B cell (primary cell): ENCODE measurements around the gene CAMTA1. TPM values are rescaled to one million over a fixed set of nuclear protein-coding genes. Genes with fewer than 3 reads are reported as not detected.

ENCODE experiments used
- ATAC-seq: fragments of 200-7000 bp; cut with Tn5 transposase; one replicate; pipeline ENCODE4 v1.10.0; 2021; ENCODE audit warnings: low read depth, mild to moderate bottlenecking, moderate number of reproducible peaks, moderate library complexity
- CTCF ChIA-PET: fragments of 350-600 bp; sonication (Branson Sonifier 250); formaldehyde crosslinking; loops from one replicate; lab custom pipeline; 2021; ENCODE audit warnings: antibody characterized with exemption, inconsistent platforms; lab: Charles Lee
- POLR2A ChIA-PET: fragments of 350-600 bp; sonication (Branson Sonifier 250); formaldehyde crosslinking; loops from one replicate; lab custom pipeline; 2021; ENCODE audit warnings: antibody characterized with exemption; lab: Charles Lee
- DNase-seq: peaks from one replicate; pipeline ENCODE4 v3.0.0; 2013
- H2AFZ ChIP-seq: 2 replicates; pipeline ENCODE4 v1.6.1; 2012; ENCODE audit warnings: mild to moderate bottlenecking, low read depth, low read length; ENCODE audit not compliant: insufficient read depth, poor library complexity, severe bottlenecking
- H3K27ac ChIP-seq, 2 donors: 1 replicate in 1 of 2; 2 replicates in 1 of 2; pipeline ENCODE4 v1.5.1; 2012 to 2013; ENCODE audit warnings: low read length in 2 of 2, mild to moderate bottlenecking in 2 of 2, moderate library complexity in 1 of 2
- H3K27me3 ChIP-seq, 4 experiments: fragments of 200-600 bp in 1 of 4; sonication (generic) in 1 of 4; replicated peaks in 1 of 4; 1 replicate in 2 of 4; 2 replicates in 2 of 4; pipeline versions ENCODE4 v1.6.1 to v1.7.0; 2013 to 2016; ENCODE audit warnings: low read length in 3 of 4, mild to moderate bottlenecking in 2 of 4, mixed read lengths in 1 of 4, moderate library complexity in 1 of 4; ENCODE audit not compliant: insufficient read depth in 4 of 4, control insufficient read depth in 3 of 4; ENCODE audit errors: control extremely low read depth in 1 of 4
- H3K36me3 ChIP-seq, 2 experiments: replicated peaks in 1 of 2; 1 replicate in 1 of 2; 2 replicates in 1 of 2; pipeline versions ENCODE4 v1.6.1 to v1.7.1; 2013; ENCODE audit warnings: low read length in 1 of 2; ENCODE audit not compliant: insufficient read depth in 2 of 2, control insufficient read depth in 1 of 2; ENCODE audit errors: control extremely low read depth in 1 of 2, extremely low read depth in 1 of 2
- H3K4me1 ChIP-seq, 2 donors: fragments of 200-600 bp in 1 of 2; sonication (generic) in 1 of 2; 1 replicate in 1 of 2; 2 replicates in 1 of 2; pipeline versions ENCODE4 v1.5.1 to v1.6.1; 2013 to 2017; ENCODE audit warnings: low read length in 2 of 2; ENCODE audit not compliant: control insufficient read depth in 2 of 2, insufficient read depth in 2 of 2
- H3K4me2 ChIP-seq: replicated peaks from 2 replicates; pipeline ENCODE3; 2012; ENCODE audit warnings: mild to moderate bottlenecking, low read depth, low read length; ENCODE audit not compliant: poor library complexity, severe bottlenecking
- H3K4me3 ChIP-seq, 5 experiments: fragments of 200-600 bp in 1 of 5; sonication (generic) in 1 of 5; 1 replicate in 3 of 5; 2 replicates in 2 of 5; pipeline versions ENCODE4 v1.5.1 to v1.7.0; 2011 to 2016; ENCODE audit warnings: low read length in 4 of 5, mild to moderate bottlenecking in 4 of 5, low read depth in 2 of 5, control low read depth in 1 of 5, moderate library complexity in 1 of 5; ENCODE audit not compliant: insufficient read depth in 1 of 5; ENCODE audit errors: control extremely low read depth in 1 of 5, extremely low read depth in 1 of 5
- H3K79me2 ChIP-seq: fragments of 200-600 bp; sonication (generic); one replicate; pipeline ENCODE4 v1.6.0; 2016; ENCODE audit warnings: low read length; ENCODE audit not compliant: control insufficient read depth, insufficient read depth
- H3K9ac ChIP-seq: fragments of 200-600 bp; sonication (generic); 2 replicates; pipeline ENCODE4 v1.6.1; 2017; ENCODE audit warnings: mild to moderate bottlenecking, low read length, moderate library complexity
- H3K9me3 ChIP-seq, 3 donors: one replicate each; pipeline versions ENCODE4 v1.6.1 to v1.7.1; 2013; ENCODE audit warnings: low read length in 2 of 3; ENCODE audit not compliant: control insufficient read depth in 2 of 3, insufficient read depth in 1 of 3; ENCODE audit errors: control extremely low read depth in 1 of 3
- H4K20me1 ChIP-seq: 2 replicates; pipeline ENCODE4 v1.6.0; 2012; ENCODE audit warnings: mild to moderate bottlenecking, low read length; ENCODE audit not compliant: insufficient read depth, control insufficient read depth, poor library complexity, severe bottlenecking
- H3K27ac Mint-ChIP-seq: one replicate; pipeline ENCODE4 v1.8.0; 2021; ENCODE audit warnings: mixed read lengths
- H3K27me3 Mint-ChIP-seq: one replicate; pipeline ENCODE4 v1.8.0; 2021; ENCODE audit warnings: mixed read lengths
- H3K4me1 Mint-ChIP-seq: one replicate; pipeline ENCODE4 v1.8.0; 2021; ENCODE audit warnings: mixed read lengths
- H3K4me3 Mint-ChIP-seq: one replicate; pipeline ENCODE4 v1.8.0; 2021; ENCODE audit warnings: mixed read lengths
- H3K9me3 Mint-ChIP-seq: one replicate; pipeline ENCODE4 v1.8.0; 2022; ENCODE audit warnings: mixed read lengths; ENCODE audit not compliant: insufficient read depth
- EZH2 ChIP-seq: IDR thresholded peaks from 2 replicates; pipeline ENCODE4 v1.6.1; 2012; ENCODE audit warnings: borderline replicate concordance, low read depth, mild to moderate bottlenecking, moderate library complexity, low read length; ENCODE audit not compliant: insufficient read depth, poor library complexity, severe bottlenecking
- WGBS: methylation state at CpG from one replicate; pipeline ENCODE4 v1.1.5; 2013; ENCODE audit warnings: missing lambda C conversion rate; ENCODE audit not compliant: insufficient coverage; 5-methylcytosine and 5-hydroxymethylcytosine counted together
- intact Hi-C: fragments of 100-400 bp; cut with micrococcal nuclease; formaldehyde crosslinking; loops from one replicate; pipeline ENCODE4 v1.10.0; 2022
- polyA plus RNA-seq: library from polyadenylated mRNA; depleted of rRNA; stranded (reverse); fragments of >200 nt; gene quantifications from 2 replicates; pipeline ENCODE4 v1.2.3, GENCODE V29; 2012
- total RNA-seq, 2 donors: library from RNA; stranded (reverse); fragments of 120-200 nt in 1 of 2; gene quantifications; 1 replicate in 1 of 2; 2 replicates in 1 of 2; pipeline versions ENCODE4 v1.2.3 to v1.2.4, GENCODE V29; 2013 to 2022
- TF ChIP-seq, protein P1 (sequence below): fragments of 200-600 bp; IDR thresholded peaks from one replicate; pipeline ENCODE4 v1.8.0; 2022; ENCODE audit warnings: antibody characterized with exemption, mild to moderate bottlenecking

The CAMTA1 gene
- total and polyA plus RNA-seq, 2 donors (not counting 1 experiment from before 2014, with no cell fraction given) = 42.2 to 45.7 TPM

DNA sequence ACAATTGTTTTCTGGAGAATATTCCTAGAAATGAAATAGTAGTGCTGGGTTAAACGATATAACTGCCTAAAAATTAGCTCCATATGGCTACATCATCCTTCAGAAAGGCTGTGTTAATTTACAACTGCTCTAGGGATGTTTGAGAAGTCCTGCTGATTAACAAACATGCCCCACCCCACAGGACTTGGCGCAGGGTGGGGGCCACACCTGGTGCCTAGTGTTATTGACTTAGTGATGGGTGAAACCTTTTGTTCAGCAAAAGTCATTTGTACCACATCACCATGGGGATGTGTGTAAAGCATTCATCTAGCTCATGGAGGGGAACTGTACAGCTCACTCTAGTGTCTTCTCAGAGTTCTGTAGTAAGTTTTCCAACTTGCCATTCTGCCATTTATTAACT lies 492.8 kb downstream of the CAMTA1 start:
- Mint-ChIP-seq H3K4me3 (no peak overlapping the region), H3K4me1 (no peaks in the 10 kb centered on the region), H3K9me3 (peaks cover 4% of the 10 kb centered on the region), H3K27ac (no peak overlapping the region), H3K27me3 (peaks cover 16% of the 10 kb centered on the region)
- Histone ChIP-seq H3K4me2 (no peak overlapping the region), H2AFZ (no peak overlapping the region), H3K4me1 (no peaks in the 10 kb centered on the region), H3K4me3 (no peak overlapping the region), H3K79me2 (no peaks in the 10 kb centered on the region), H4K20me1 (no peaks in the 10 kb centered on the region), H3K27ac (no peak overlapping the region), H3K9me3 (peaks cover 0 to 8% (median 0%) of the 10 kb centered on the region in 3 donors), H3K36me3 (no peaks in the 10 kb centered on the region), H3K9ac (no peak overlapping the region), H3K27me3 (peaks cover 0 to 3% (median 0%) of the 10 kb centered on the region in 4 experiments)
- no CpG with 5 or more reads among the region's 2 CpGs for WGBS
- no peak for TF ChIP-seq EZH2
- TF ChIP-seq, protein P1, sequence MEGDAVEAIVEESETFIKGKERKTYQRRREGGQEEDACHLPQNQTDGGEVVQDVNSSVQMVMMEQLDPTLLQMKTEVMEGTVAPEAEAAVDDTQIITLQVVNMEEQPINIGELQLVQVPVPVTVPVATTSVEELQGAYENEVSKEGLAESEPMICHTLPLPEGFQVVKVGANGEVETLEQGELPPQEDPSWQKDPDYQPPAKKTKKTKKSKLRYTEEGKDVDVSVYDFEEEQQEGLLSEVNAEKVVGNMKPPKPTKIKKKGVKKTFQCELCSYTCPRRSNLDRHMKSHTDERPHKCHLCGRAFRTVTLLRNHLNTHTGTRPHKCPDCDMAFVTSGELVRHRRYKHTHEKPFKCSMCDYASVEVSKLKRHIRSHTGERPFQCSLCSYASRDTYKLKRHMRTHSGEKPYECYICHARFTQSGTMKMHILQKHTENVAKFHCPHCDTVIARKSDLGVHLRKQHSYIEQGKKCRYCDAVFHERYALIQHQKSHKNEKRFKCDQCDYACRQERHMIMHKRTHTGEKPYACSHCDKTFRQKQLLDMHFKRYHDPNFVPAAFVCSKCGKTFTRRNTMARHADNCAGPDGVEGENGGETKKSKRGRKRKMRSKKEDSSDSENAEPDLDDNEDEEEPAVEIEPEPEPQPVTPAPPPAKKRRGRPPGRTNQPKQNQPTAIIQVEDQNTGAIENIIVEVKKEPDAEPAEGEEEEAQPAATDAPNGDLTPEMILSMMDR = no peak
- intact Hi-C loops = no loop called here
- DNase-seq = no peak
- ATAC-seq = no peak
- ChIA-PET CTCF (no interaction called here), POLR2A (no interaction called here)

DNA sequence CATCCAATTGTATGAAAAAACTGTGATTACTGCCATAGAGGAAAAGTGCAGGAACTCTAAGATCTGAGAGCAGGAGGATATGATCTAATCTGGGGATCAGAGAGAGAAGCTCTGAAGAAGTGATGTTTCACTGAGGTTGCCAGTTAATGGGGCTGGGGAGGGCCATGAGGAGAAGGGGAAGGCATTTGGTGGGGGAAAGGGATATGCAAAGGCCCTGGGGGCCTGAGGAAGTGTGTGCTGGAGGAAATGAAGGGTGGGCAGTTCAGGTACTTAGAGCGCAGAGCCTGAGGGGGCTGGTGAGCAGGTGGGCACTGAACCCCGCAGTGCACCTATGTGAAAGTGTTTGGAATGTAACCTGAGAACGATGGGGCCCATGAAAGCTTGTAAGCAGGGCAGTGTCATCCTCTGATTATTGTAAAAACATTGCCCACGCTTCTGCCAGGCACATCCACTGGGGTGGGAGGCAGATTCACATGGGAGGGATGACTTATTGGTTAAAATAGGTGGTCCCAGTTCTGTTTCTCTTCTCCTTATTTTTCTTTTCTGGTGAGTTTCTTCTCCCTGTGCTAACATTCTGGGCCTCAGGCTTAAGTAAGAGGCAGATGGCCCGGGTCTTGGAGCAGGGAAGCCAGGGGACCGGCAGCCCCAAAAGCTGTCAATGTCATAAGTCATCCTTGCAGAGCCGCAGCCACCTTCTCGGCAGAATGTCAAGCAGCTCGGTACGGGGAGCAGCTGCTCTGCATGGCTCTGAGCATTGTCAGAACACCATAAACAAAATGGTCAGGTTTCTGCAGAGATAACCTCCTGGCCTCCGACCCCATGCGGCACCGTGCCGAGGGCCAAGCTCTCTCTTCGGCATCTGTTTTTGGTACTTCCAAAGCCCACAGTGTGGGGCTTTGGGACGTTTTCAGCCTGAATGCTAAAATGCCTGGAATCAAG lies 493.8 kb downstream of the CAMTA1 start:
- Mint-ChIP-seq H3K4me3 (no peak overlapping the region), H3K27me3 (peaks cover 21% of the 10 kb centered on the region), H3K27ac (no peak overlapping the region), H3K9me3 (peaks cover 4% of the 10 kb centered on the region), H3K4me1 (no peaks in the 10 kb centered on the region)
- intact Hi-C loops = no loop called here
- H3K79me2 ChIP-seq = no peaks in the 10 kb centered on the region
- CTCF ChIA-PET = no interaction called here
- no peak overlapping the region for H3K27ac ChIP-seq
- no peak for TF ChIP-seq EZH2
- TF ChIP-seq, protein P1 = no peak
- POLR2A ChIA-PET = no interaction called here
- H2AFZ ChIP-seq = no peak overlapping the region
- H3K27me3 ChIP-seq = peaks cover 0 to 3% (median 0%) of the 10 kb centered on the region in 4 experiments
- no peak overlapping the region for H3K4me2 ChIP-seq
- H3K9me3 ChIP-seq = peaks cover 0 to 8% (median 0%) of the 10 kb centered on the region in 3 donors
- H3K4me1 ChIP-seq = no peaks in the 10 kb centered on the region
- no peak overlapping the region for H3K9ac ChIP-seq
- H3K4me3 ChIP-seq = no peak overlapping the region
- H4K20me1 ChIP-seq = no peaks in the 10 kb centered on the region
- WGBS = 71% methylated on average over 15 of the region's 16 CpGs
- ATAC-seq (no peak), DNase-seq (no peak)
- H3K36me3 ChIP-seq = no peaks in the 10 kb centered on the region
